ENCODE data around the gene GRPEL2.
"Not testable (repeated sequence)": the region's sequence is repeated elsewhere in the genome, so short reads cannot be mapped to it uniquely, and the experiment has no call there.

GRPEL2 gene

DNA sequence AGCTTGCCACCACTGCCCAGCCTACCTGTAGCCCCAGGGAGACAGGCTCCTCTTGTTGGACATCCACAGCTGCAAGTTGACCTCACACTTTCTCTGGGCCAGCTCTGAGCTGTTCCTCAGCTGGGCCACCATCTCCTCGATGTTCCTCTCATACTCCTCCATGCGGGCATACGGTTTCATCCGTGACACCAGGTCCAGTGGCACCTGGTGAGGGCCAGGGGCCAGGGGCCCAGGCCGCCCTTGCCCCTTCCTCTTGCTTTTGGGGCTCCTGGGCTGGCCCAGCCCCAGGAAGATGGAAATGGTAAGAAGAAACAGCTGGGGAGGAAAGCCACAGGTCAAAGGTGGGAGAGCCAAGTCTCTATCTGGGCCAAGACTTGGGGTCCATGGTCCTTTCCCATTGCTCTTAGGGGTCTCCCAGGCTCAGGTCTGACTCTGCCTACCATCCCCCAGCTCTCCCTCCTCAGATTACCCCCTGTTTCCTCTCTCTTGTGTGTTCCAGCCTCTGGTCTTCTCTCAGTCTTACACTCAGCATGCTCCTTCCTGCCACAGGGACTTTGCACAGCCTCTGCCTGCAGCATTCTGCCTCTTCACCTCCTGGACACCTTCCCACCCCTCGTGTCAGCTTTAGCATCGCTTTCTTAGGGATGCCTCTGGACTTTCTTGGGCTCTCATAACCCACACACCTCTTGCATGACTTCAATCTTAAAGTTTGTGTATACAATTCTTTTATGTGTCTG, 31.6 kb downstream of the GRPEL2 start:
- no peak for DNase-seq (ENCODE audit: low read depth)

DNA sequence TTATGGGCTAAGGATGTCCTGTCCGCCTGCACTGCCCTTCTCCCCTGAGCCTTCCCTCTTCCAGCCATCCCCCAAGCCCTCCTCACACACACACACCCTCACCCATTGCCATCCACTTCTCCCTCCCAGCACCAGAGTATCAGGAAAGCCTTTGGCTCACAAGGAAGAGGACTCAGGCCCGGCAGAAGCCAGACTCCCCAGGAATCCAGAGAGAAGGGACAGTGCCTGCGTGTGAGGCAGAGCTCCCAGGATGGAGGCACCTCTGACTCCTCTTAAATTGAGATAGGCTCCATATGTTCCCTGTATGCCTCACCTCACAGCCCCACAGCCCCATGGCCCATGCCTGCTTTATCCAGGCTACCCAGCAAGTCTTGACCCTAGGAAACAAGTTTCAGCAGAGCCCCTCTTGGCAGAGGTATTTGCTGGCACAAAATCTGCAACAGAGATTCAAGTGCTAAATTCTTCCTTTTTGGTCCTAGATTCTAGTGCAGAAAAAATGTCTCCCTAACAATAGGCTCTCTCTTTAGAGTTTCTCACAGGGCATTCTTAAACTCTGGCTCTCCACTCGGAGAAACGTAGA, 33.0 kb downstream of the GRPEL2 start:
- DNase-seq (ENCODE audit: low read depth), result no peak

DNA sequence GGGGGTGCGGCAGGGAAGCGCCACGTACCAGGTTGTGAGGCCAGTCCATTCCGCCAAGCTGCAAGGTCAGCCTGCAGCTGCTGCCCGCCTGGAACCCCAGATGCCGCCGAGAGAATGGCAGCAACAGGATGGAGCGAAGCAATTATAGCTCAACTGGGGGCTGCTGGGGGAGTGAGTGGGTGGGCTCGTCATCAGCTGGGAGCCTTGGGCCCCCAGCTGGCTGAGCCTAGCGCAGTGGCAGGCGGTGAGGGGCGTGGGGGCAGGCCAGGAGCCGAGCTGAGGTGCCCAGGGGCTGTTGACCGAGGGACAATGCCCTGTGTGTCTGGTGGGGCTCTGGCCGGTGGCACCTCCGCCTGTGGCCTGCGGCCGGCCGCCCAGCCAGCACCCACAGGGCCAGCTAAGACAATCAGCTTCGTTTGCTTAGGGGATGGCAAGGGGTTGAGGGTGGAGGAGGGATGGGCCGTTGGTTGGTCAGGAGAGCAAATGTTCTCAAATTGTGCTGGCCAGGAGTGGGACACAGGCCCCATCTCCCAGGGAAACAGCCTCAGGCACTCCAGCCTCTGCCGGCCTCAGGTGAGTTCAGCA, 34.0 kb downstream of the GRPEL2 start, which contains the start of gene IL17B:
IL17B (minus strand) TSS at position 116 of the 585 bp plus-strand sequence; CDS start at position 49, 67 bp downstream.
- DNase-seq (ENCODE audit: low read depth), result no peak

- DNase-seq (ENCODE audit: low read depth), result no peak
Observed at GRCh38 chr5:149379818-149380374, 34.6 kb downstream of the GRPEL2 start.

DNA sequence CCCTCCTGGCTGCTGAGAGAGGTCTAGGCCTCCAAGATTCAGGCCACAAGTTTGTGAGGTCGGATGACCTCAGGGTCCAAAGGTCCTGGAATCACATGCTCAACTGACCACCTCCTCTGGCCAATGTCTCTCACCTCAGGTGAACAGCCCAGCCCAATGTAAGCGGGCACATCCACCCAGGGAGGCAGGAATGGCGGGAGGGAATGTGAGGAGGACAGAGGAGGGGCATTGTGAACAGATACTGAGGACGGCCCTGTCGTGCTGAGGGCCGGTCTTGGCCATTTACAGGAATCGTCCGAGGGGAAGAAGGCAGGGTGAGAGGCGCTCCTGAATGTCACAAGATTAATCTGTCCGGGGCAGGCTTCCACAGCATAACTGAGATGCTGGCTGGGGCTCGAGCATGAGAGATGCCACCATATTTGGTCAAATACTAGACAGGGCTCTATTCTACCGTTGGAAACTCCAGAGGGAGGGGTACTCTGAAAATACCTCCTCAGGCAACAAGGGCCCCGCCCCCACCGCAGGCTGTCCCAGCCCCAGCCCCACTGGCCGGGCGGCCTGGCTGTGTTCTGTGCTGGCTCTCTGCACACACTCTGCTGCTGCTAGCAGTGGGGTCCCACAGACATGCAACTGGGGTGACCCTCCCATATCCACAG, 35.3 kb downstream of the GRPEL2 start:
- DNase-seq (ENCODE audit: low read depth), result no peak

GRCh38 chr5:149381261-149381985, 36.1 kb downstream of the GRPEL2 start:
- DNase-seq (ENCODE audit: low read depth), result no peak

- DNase-seq (ENCODE audit: low read depth), result peak; percentile 44
Observed at GRCh38 chr5:149381986-149382338, 36.7 kb downstream of the GRPEL2 start.

DNA sequence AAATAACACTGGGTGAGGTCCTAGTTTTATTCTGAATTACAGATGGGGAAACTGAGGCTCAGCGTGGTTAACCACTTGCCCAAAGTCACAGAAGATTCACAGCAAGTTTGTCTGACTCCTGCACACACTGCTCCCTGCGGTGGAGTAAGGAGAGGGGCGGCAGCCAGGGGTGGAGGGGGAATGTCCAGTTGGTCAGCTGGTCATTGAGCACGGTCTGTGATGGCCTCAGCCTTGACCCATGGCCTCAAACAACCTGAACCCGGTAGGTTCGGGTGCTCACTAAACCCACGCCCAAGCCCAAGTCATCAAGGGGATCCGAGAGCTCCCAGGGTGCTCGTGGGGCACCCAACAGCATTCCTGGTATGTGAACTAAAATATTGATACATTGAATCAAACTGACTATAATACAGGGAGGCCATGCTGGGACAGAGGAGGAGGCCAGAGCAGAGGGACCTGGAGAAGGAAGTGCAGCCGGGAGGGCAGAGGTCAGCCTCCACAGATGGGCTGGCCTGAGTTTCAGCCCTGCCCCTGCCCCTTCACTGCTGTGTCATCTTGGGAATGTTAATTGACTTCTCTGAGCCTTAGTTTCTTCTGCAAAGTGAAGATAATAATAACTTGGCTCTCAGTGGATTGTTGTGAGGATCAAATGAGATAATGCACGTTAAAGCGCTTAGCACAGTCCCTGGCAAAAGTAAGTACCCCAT, 37.4 kb downstream of the GRPEL2 start:
- no peak for DNase-seq (ENCODE audit: low read depth)

- no peak for DNase-seq (ENCODE audit: low read depth)
Observed at GRCh38 chr5:149383399-149383798, 38.1 kb downstream of the GRPEL2 start.

DNA sequence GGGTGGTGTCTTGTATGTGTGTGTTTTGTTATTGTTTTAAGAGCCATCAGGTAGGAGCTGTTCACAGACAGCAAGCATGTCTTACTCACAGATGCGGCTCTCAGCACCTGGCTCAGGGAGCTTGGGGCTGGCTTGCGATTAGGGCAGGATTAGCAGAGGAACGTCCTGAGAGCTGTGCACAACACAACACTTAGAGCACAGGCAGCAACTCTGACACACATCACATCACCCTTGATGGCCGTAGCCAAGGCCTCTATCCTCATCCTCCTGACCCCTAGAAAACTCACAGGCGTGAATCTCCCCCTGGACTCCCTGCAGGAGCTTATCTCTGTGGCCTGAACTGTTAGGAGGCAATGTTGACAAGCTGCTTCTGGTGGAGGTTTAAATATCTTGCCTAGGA, 40.9 kb downstream of the GRPEL2 start:
- no peak for DNase-seq (ENCODE audit: low read depth)

- DNase-seq (ENCODE audit: low read depth), result peak; percentile 49
Observed at GRCh38 chr5:149387081-149387631, 41.9 kb downstream of the GRPEL2 start.

- DNase-seq (ENCODE audit: low read depth), result peak; percentile 20
Observed at GRCh38 chr5:149387982-149388381, 42.7 kb downstream of the GRPEL2 start.

DNA sequence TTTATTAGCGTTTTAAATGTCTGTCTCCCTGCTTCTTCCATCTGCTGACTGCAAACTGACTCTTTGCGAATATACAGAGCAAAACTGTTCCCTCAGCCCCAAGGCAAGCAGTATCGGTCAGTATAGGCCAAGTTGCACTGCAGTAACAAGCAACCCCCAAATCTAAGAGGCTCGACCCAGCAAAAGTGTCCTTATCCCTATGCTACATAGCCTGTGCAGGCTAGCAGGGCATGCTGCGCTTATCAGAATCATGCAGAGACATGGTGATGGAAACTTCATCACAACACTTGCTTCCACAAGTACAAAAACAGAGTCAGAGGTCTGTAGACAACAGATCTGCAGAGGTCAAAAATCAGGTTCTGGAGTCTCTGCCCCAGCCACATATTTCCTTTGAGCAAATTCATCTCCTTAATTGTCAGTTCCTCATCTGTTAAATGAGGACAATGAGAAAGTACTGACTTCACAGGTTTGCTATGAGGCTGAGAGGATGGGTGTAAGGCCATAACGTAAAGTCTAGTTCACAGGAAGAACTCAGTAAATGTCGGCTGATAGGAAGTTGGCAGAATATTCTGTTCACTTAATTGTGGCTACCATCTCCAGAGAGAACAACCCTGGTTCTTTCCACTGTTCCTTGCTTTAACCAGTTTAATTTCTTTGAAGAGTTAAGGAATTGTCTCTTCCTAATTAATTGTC, 43.3 kb downstream of the GRPEL2 start:
- no peak for DNase-seq (ENCODE audit: low read depth)

DNA sequence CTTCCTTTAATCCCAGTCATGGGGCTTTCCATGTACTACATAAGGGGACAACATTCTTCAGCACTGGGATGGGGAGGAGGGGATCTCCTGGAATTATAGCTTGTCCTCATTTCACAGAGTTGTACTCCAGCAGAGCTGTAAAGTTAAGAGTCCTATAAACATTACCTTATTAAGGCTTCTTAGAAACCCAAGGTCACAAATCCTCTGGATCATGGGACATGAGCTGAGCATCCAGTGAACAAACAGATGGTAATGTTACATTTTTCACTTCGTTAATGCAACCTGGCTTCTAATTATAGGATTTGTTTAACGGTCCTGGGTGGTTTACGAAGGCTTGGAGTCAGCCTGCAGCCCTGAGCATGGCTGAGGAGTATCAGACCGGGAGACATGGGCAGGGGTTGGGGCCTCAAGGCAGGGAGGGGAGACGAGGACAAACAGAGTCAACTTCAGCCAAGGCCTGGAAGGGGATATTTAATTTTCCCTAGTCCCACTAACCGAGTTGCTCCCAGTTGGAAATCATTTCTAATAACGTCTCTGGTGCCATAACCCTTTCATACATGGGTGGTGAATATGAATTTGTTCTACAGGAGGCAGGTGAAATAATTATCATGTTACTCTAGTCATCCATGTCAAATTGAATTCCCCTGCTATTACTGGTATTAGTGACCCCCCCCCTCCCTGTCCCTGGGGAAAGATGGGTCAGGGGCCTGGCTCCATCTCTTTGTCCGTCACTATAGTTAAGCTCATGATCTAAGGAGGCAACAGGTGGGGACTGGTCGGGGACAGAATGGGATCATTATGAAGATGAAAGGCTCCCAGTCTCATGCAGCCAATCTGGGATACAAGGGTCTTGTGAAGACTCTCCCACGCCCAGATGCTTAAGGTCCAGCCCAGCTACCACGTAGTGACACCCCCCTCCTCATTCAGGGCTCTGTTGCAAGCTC, 44.5 kb downstream of the GRPEL2 start:
- DNase-seq (ENCODE audit: low read depth), result no peak

DNA sequence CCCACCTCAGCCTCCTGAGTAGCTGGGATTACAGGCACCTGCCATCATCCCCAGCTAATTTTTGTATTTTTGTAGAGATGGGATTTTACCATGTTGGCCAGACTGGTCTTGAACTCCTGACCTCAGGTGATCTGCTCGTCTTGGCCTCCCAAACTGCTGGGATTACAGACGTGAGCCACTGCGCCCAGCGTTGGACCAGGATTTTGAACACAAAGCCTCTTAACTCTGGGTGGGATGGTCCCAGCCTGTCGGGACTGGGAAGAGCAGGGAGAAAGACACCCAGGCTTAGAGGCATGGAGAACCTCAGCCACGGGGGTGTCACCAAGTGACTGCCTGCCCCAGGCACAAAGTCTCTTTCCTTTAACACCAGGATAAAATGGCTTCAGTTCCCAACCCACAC, 45.8 kb downstream of the GRPEL2 start:
- DNase-seq (ENCODE audit: low read depth), result not testable (repeated sequence)

- DNase-seq (ENCODE audit: low read depth), result no peak
Observed at GRCh38 chr5:149391524-149391923, 46.2 kb downstream of the GRPEL2 start.

DNA sequence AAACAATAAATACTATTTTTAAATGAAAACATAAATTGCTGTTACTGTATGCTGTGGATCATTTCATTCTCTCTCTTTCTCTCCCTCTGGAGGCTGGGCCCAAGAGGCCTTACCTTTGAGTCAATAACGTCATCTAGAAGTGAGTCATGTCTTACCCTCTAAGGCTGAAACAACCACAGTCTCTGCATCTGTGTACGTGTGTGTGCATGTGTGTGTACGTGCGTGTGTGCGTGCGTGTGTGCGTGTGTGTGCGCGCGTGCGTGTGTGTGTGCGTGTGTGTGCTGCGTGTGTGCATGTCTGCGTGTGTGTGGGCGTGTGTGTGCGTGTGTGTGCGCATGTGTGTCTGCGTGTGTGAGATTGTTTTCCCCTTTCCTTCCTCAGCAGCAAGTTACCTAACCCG, 47.4 kb downstream of the GRPEL2 start:
- no peak for DNase-seq (ENCODE audit: low read depth)

GRCh38 chr5:149394996-149395395, 49.7 kb downstream of the GRPEL2 start:
- DNase-seq (ENCODE audit: low read depth), result not testable (repeated sequence)

DNA sequence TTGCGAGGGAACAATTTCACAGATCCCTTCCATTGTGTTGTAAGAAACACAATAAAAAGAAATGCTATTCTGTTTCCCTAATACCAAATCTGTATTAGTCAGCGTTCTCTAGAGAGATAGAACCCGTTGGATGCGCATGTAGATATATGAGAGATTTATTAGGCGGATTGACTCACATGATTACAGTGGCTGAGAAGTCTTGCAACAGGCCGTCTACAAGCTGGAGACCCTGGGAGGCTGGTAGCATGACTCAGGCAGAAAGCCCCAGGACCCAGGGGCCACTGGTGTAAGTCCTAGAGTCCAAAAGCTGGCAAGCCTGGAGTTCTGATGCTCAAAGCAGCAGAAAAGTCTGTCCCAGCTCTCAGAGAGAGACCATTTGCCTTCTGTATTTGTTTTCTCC, 52.2 kb downstream of the GRPEL2 start:
- DNase-seq (ENCODE audit: low read depth), result peak; percentile 77

Data from fibroblast of gingiva (primary cell).